Liver (tissue), 3 donors: Measurements from ENCODE around the gene TMEM200B.

Experiments used
- JUND ChIP-seq, 2 donors: IDR thresholded peaks; 2 replicates each; pipeline ENCODE4 v1.6.1; 2016; ENCODE audit warnings: antibody characterized with exemption in 2 of 2
- REST ChIP-seq: IDR thresholded peaks from 2 replicates; pipeline ENCODE4 v1.6.1; 2016; ENCODE audit warnings: antibody characterized with exemption, mild to moderate bottlenecking
- RXRA ChIP-seq, 2 donors: IDR thresholded peaks; 2 replicates each; pipeline ENCODE4 v1.6.1; 2017 to 2018; ENCODE audit warnings: antibody characterized with exemption in 2 of 2, mild to moderate bottlenecking in 1 of 2
- TF ChIP-seq, protein P1 (sequence below): fragments of 150-350 bp; IDR thresholded peaks from 2 replicates; pipeline ENCODE4 v1.5.1; 2017; ENCODE audit warnings: improper control_type of control experiment, low read depth, low read length; ENCODE audit not compliant: missing input control
- TF ChIP-seq, protein P2 (sequence below): IDR thresholded peaks from 2 replicates; pipeline ENCODE4 v1.6.1; 2016; ENCODE audit warnings: antibody characterized with exemption
- TF ChIP-seq, protein P3 (sequence below): IDR thresholded peaks from 2 replicates; pipeline ENCODE4 v1.6.1; 2016; ENCODE audit warnings: antibody characterized with exemption
- donor health status: healthy.
- donor health status: healthy.

GRCh38 chr1:29094433-29094832 lies 29.3 kb downstream of the TMEM200B start:
- TF ChIP-seq, protein P1, sequence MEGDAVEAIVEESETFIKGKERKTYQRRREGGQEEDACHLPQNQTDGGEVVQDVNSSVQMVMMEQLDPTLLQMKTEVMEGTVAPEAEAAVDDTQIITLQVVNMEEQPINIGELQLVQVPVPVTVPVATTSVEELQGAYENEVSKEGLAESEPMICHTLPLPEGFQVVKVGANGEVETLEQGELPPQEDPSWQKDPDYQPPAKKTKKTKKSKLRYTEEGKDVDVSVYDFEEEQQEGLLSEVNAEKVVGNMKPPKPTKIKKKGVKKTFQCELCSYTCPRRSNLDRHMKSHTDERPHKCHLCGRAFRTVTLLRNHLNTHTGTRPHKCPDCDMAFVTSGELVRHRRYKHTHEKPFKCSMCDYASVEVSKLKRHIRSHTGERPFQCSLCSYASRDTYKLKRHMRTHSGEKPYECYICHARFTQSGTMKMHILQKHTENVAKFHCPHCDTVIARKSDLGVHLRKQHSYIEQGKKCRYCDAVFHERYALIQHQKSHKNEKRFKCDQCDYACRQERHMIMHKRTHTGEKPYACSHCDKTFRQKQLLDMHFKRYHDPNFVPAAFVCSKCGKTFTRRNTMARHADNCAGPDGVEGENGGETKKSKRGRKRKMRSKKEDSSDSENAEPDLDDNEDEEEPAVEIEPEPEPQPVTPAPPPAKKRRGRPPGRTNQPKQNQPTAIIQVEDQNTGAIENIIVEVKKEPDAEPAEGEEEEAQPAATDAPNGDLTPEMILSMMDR, result no peak
- TF ChIP-seq, protein P2, sequence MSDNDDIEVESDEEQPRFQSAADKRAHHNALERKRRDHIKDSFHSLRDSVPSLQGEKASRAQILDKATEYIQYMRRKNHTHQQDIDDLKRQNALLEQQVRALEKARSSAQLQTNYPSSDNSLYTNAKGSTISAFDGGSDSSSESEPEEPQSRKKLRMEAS, result no peak
- TF ChIP-seq REST (no peak), RXRA (IDR thresholded peaks at IDR 0.05) (no peak), JUND (IDR thresholded peaks at IDR 0.05) (no peak)
- TF ChIP-seq, protein P3, sequence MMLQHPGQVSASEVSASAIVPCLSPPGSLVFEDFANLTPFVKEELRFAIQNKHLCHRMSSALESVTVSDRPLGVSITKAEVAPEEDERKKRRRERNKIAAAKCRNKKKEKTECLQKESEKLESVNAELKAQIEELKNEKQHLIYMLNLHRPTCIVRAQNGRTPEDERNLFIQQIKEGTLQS, result no peak
